ENCODE results near the gene TTLL8.
"Not testable (repeated sequence)": the region's sequence is repeated elsewhere in the genome, so short reads cannot be mapped to it uniquely, and the experiment has no call there.

TTLL8 gene

GRCh38 chr22:49991907-49992533 lies 66.1 kb downstream of the TTLL8 start:
- TF ChIP-seq, protein P1, sequence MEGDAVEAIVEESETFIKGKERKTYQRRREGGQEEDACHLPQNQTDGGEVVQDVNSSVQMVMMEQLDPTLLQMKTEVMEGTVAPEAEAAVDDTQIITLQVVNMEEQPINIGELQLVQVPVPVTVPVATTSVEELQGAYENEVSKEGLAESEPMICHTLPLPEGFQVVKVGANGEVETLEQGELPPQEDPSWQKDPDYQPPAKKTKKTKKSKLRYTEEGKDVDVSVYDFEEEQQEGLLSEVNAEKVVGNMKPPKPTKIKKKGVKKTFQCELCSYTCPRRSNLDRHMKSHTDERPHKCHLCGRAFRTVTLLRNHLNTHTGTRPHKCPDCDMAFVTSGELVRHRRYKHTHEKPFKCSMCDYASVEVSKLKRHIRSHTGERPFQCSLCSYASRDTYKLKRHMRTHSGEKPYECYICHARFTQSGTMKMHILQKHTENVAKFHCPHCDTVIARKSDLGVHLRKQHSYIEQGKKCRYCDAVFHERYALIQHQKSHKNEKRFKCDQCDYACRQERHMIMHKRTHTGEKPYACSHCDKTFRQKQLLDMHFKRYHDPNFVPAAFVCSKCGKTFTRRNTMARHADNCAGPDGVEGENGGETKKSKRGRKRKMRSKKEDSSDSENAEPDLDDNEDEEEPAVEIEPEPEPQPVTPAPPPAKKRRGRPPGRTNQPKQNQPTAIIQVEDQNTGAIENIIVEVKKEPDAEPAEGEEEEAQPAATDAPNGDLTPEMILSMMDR (IDR thresholded peaks at IDR 0.05; ENCODE audit: insufficient read depth, low read depth, low read length, missing control alignments) = no peak
- no peak overlapping the region for H3K4me3 ChIP-seq (ENCODE audit: low read length)
- DNase-seq (ENCODE audit: low read depth) = no peak

DNA sequence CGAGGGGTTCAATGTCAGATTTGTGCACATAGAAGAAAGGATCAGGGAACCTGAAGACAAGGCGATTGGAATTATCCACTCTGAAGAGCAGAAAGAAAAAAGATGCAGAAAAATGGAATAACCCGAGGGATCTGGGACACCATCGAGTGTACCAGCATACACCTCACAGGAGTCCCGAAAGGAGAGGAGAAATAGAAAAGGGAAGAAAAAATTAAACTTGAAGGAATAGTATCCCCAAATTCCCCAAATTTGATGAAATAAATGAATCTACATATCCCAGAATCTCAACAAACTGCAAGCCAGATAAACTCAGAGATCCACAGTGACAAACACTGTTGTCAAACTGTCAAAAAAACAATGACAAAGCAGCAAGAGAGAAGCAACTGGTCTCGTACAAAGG lies 66.9 kb downstream of the TTLL8 start:
- DNase-seq (ENCODE audit: low read depth) = no peak
- H3K4me3 ChIP-seq (ENCODE audit: low read length) = no peak overlapping the region
- TF ChIP-seq, protein P1 (IDR thresholded peaks at IDR 0.05; ENCODE audit: insufficient read depth, low read depth, low read length, missing control alignments) = no peak

- not testable (repeated sequence) for H3K4me3 ChIP-seq (ENCODE audit: low read length); DNase-seq (ENCODE audit: low read depth)
Measured at GRCh38 chr22:49989826-49990225, 68.3 kb downstream of the TTLL8 start.

GRCh38 chr22:49986325-49986724 lies 71.8 kb downstream of the TTLL8 start:
- no peak for DNase-seq (ENCODE audit: low read depth)
- TF ChIP-seq, protein P1 (IDR thresholded peaks at IDR 0.05; ENCODE audit: insufficient read depth, low read depth, low read length, missing control alignments) = no peak
- no peak overlapping the region for H3K4me3 ChIP-seq (ENCODE audit: low read length)

- no peak overlapping the region for H3K4me3 ChIP-seq (ENCODE audit: low read length)
- no peak for DNase-seq (ENCODE audit: low read depth)
- TF ChIP-seq, protein P1 (IDR thresholded peaks at IDR 0.05; ENCODE audit: insufficient read depth, low read depth, low read length, missing control alignments) = no peak
Measured at GRCh38 chr22:49983148-49984042, 74.7 kb downstream of the TTLL8 start.

DNA sequence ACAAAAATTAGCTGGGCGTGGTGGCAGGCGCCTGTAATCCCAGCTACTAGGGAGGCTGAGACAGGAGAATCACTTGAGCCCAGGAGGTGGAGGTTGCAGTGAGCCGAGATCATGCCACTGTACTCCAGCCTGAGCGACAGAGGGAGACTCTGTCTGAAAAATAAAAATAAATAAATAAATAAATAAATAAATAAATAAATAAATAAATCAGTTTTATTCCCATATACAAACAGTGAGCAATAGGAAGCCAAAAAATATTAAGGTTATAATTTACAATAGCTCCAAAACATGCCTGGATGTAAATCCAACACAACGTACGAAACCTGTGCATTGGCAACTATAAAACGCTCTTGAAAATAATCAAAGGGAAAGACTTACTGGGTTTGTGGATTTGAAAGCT lies 76.3 kb downstream of the TTLL8 start:
- DNase-seq (ENCODE audit: low read depth); H3K4me3 ChIP-seq (ENCODE audit: low read length): not testable (repeated sequence)

DNA sequence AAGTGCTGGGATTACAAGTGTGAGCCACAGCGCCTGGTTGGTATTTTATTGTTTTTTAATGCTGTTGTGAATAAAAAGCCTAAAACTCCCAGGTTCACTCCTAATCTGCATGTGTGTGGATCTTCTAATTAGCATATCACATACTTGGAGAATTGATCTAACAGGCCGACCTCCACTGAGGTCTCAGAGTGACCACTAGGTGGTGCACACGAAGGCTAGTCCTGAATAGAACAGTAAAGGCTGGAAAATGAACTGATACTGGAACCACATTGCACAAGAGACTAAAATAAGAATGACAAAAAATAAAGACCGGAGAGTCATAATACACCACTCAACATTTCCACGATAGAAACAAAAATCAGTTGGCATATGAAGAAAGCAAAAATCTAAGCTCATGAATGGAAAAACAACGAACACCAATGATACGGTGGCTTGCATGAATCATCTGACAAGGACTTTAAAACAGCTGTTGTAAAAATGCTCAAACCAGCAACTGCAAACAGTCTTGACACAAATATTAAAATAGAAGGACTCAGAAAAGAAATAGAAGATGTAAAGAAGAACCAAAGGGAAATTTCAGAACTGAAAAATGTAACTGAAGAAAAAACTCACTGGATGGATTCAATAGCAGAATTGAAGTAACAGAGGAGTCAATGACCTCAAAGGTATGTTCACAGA lies 78.4 kb downstream of the TTLL8 start:
- DNase-seq (ENCODE audit: low read depth) = peak; percentile 46
- TF ChIP-seq, protein P1 (IDR thresholded peaks at IDR 0.05; ENCODE audit: insufficient read depth, low read depth, low read length, missing control alignments) = peak; percentile 42
- no peak overlapping the region for H3K4me3 ChIP-seq (ENCODE audit: low read length)

Data from epithelial cell of esophagus (primary cell).